ENCODE results near the gene IRF3.
A peak's percentile ranks its signal among the peaks of the same experiment; 100 is the strongest.

The IRF3 gene, protein sequence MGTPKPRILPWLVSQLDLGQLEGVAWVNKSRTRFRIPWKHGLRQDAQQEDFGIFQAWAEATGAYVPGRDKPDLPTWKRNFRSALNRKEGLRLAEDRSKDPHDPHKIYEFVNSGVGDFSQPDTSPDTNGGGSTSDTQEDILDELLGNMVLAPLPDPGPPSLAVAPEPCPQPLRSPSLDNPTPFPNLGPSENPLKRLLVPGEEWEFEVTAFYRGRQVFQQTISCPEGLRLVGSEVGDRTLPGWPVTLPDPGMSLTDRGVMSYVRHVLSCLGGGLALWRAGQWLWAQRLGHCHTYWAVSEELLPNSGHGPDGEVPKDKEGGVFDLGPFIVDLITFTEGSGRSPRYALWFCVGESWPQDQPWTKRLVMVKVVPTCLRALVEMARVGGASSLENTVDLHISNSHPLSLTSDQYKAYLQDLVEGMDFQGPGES

GRCh38 chr19:49665351-49666119 lies at the start of gene IRF3, which contains the start of gene BCL2L12:
Gene IRF3 (minus strand): TSS chr19:49665857. CDS start chr19:49664838, 1,019 bp downstream.
Gene BCL2L12 (plus strand): TSS chr19:49665933. CDS start chr19:49666693, 760 bp downstream.
- peaks cover 58% of the 10 kb centered on the region for H3K79me2 ChIP-seq (ENCODE audit: control insufficient read depth, low read length)
- peak within 1 kb of the TSS; percentile 82 for H3K4me3 ChIP-seq (ENCODE audit: low read length)
- H3K27ac ChIP-seq (ENCODE audit: low read depth, low read length), result peak within 1 kb of the TSS; percentile 89
- peaks cover 64% of the 10 kb centered on the region for H3K36me3 ChIP-seq (ENCODE audit: control insufficient read depth, low read length)
- no peak for TF ChIP-seq EZH2phosphoT487 (IDR thresholded peaks at IDR 0.05; ENCODE audit: borderline replicate concordance, low read length)
- TF ChIP-seq, protein P1, sequence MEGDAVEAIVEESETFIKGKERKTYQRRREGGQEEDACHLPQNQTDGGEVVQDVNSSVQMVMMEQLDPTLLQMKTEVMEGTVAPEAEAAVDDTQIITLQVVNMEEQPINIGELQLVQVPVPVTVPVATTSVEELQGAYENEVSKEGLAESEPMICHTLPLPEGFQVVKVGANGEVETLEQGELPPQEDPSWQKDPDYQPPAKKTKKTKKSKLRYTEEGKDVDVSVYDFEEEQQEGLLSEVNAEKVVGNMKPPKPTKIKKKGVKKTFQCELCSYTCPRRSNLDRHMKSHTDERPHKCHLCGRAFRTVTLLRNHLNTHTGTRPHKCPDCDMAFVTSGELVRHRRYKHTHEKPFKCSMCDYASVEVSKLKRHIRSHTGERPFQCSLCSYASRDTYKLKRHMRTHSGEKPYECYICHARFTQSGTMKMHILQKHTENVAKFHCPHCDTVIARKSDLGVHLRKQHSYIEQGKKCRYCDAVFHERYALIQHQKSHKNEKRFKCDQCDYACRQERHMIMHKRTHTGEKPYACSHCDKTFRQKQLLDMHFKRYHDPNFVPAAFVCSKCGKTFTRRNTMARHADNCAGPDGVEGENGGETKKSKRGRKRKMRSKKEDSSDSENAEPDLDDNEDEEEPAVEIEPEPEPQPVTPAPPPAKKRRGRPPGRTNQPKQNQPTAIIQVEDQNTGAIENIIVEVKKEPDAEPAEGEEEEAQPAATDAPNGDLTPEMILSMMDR (IDR thresholded peaks at IDR 0.05; ENCODE audit: low read depth, low read length, poor library complexity, severe bottlenecking), result no peak
- peaks cover 5% of the 10 kb centered on the region for H3F3A ChIP-seq (ENCODE audit: control insufficient read depth, insufficient read depth)
- H3K9me3 ChIP-seq (ENCODE audit: control insufficient read depth, insufficient read depth, low read length), result no peaks in the 10 kb centered on the region
- no peaks in the 10 kb centered on the region for H3K9me2 ChIP-seq (replicated peaks; ENCODE audit: control insufficient read depth, low read length)
- peak within 1 kb of the TSS; percentile 83 for H3K4me2 ChIP-seq (ENCODE audit: low read length)
- H3K27me3 ChIP-seq (ENCODE audit: control insufficient read depth, low read length), result no peaks in the 10 kb centered on the region
- peaks cover 26% of the 10 kb centered on the region for H3K4me1 ChIP-seq (ENCODE audit: control insufficient read depth, low read length)
- H4K20me1 ChIP-seq (ENCODE audit: control insufficient read depth, insufficient read depth, low read depth, low read length), result peaks cover 4% of the 10 kb centered on the region

GRCh38 chr19:49713236-49713845 lies 47.7 kb upstream of the IRF3 start:
- TF ChIP-seq, protein P1 (IDR thresholded peaks at IDR 0.05; ENCODE audit: low read depth, low read length, poor library complexity, severe bottlenecking), result no peak
- TF ChIP-seq EZH2phosphoT487 (IDR thresholded peaks at IDR 0.05; ENCODE audit: borderline replicate concordance, low read length), result no peak
- Histone ChIP-seq H3K27me3 (ENCODE audit: control insufficient read depth, low read length) (no peaks in the 10 kb centered on the region), H3K4me1 (ENCODE audit: control insufficient read depth, low read length) (peaks cover 11% of the 10 kb centered on the region), H3K79me2 (ENCODE audit: control insufficient read depth, low read length) (no peaks in the 10 kb centered on the region), H3K36me3 (ENCODE audit: control insufficient read depth, low read length) (no peaks in the 10 kb centered on the region), H3K27ac (ENCODE audit: low read depth, low read length) (no peak overlapping the region), H3K4me3 (ENCODE audit: low read length) (no peak overlapping the region), H4K20me1 (ENCODE audit: control insufficient read depth, insufficient read depth, low read depth, low read length) (no peaks in the 10 kb centered on the region), H3K4me2 (ENCODE audit: low read length) (no peak overlapping the region), H3K9me3 (ENCODE audit: control insufficient read depth, insufficient read depth, low read length) (no peaks in the 10 kb centered on the region), H3F3A (ENCODE audit: control insufficient read depth, insufficient read depth) (no peaks in the 10 kb centered on the region), H3K9me2 (replicated peaks; ENCODE audit: control insufficient read depth, low read length) (no peaks in the 10 kb centered on the region)

DNA sequence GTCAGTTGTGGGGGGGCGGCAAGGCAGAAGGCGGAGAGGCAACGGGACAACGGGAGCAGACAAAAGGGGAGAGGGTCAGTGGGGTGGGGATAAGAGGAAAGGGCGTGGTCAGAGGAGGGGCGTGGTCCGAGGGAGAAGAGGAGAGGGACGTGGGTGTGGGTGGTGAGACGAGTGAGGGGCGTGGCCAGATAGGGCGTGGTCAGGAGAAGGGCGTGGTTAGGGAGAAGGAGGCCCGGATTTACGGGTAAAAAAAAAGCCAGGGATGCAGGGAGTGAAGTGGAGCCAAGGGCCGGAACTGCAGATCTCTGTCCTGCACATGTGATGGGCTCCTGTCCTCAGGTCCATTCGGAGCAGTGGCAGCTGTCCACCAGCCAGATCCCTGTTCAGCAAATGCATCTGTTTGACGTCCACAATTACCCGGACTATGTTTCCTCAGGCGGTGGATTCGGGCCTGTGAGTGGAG lies 46.8 kb upstream of the IRF3 start:
- H3F3A ChIP-seq (ENCODE audit: control insufficient read depth, insufficient read depth), result no peaks in the 10 kb centered on the region
- no peaks in the 10 kb centered on the region for H3K9me2 ChIP-seq (replicated peaks; ENCODE audit: control insufficient read depth, low read length)
- no peaks in the 10 kb centered on the region for H3K79me2 ChIP-seq (ENCODE audit: control insufficient read depth, low read length)
- H3K27me3 ChIP-seq (ENCODE audit: control insufficient read depth, low read length), result no peaks in the 10 kb centered on the region
- H4K20me1 ChIP-seq (ENCODE audit: control insufficient read depth, insufficient read depth, low read depth, low read length), result no peaks in the 10 kb centered on the region
- no peaks in the 10 kb centered on the region for H3K36me3 ChIP-seq (ENCODE audit: control insufficient read depth, low read length)
- peaks cover 2% of the 10 kb centered on the region for H3K4me1 ChIP-seq (ENCODE audit: control insufficient read depth, low read length)
- TF ChIP-seq EZH2phosphoT487 (IDR thresholded peaks at IDR 0.05; ENCODE audit: borderline replicate concordance, low read length), result no peak
- TF ChIP-seq, protein P1 (IDR thresholded peaks at IDR 0.05; ENCODE audit: low read depth, low read length, poor library complexity, severe bottlenecking), result no peak
- no peak overlapping the region for H3K4me3 ChIP-seq (ENCODE audit: low read length)
- H3K9me3 ChIP-seq (ENCODE audit: control insufficient read depth, insufficient read depth, low read length), result no peaks in the 10 kb centered on the region
- H3K4me2 ChIP-seq (ENCODE audit: low read length), result no peak overlapping the region
- no peak overlapping the region for H3K27ac ChIP-seq (ENCODE audit: low read depth, low read length)

All from DOHH2 (cell line).